Retinal pigment epithelial cell (primary cell): ENCODE measurements around the gene PPP1R9A.
A peak's percentile ranks its signal among the peaks of the same experiment; 100 is the strongest.

Experiments
- DNase-seq: peaks from one replicate; pipeline ENCODE4 v3.0.0-alpha.2; 2010; ENCODE audit warnings: low read depth
- H3K4me3 ChIP-seq: 2 replicates; pipeline ENCODE4 v1.5.1; 2011; ENCODE audit warnings: mild to moderate bottlenecking, low read length, control low read depth, moderate library complexity
- CTCF ChIP-seq: conservative IDR thresholded peaks from 2 replicates; pipeline ENCODE4 v1.5.1; 2011; ENCODE audit warnings: low read depth, low read length, control low read depth, inconsistent platforms

PPP1R9A gene

DNA sequence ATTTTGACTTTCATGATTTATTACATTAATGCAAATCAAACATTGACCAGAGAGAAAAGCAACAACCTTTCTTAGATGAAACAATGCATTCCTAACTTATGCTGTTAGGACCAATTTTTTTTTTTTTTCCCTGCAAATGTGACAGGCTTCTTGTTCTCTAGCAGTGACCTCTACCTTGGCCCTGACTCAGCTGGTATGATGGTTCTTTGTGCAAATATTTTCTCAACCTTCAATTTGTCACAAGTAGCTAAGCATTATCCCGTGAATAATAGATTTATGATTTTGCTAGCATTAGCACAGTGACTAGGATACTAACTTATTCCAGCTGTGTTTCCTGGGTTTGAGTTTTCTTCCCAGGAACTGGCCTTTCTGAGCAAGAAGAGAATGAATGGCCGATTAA lies 64.9 kb downstream of the PPP1R9A start:
- DNase-seq: peak; percentile 38
- no peak overlapping the region for H3K4me3 ChIP-seq
- no peak for TF ChIP-seq CTCF

DNA sequence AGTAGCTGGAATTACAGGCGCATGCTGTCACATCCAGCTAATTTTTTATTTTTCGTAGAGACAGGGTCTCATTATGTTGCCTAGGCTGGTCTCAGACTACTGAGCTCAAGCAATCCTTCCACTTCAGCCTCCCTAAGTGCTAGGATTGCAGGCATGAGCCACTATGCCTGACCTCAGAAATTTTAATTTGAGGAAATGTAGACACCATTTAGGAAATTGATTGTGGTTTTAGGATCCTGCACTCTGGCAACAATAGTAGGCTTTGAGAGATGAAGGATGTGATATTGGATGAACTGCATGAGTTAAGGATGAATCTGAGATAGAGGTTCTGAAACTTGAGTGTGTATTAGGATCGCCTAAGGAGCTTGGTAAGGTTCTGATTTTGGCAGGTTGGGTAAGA lies 66.5 kb downstream of the PPP1R9A start:
- H3K4me3 ChIP-seq: no peak overlapping the region
- no peak for TF ChIP-seq CTCF
- DNase-seq: no peak

- no peak for DNase-seq
- TF ChIP-seq CTCF: no peak
- H3K4me3 ChIP-seq: no peak overlapping the region
Measured at GRCh38 chr7:94974423-94974822, 67.0 kb downstream of the PPP1R9A start.

DNA sequence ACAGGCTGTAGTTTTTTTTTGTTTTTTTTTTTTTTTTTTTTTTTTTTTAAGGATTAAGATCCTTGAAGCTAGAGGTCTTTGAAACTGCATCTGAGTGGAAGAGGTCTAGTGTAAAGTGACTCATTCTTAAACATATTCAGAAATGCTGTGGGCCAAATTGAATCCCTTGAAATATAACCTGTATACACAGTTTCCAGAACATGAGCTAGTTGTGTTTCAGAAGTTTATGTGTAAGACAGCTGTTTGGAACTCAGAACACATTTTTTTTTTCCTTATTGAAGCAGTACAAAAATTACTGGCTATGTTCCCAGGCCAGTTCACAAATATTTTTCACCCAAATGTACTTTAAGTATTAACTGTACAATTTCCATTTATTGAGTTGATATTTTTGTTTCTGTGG lies 67.9 kb downstream of the PPP1R9A start:
- peak; percentile 19 for DNase-seq
- TF ChIP-seq CTCF: no peak
- H3K4me3 ChIP-seq: no peak overlapping the region

GRCh38 chr7:94980418-94981142 lies 73.2 kb downstream of the PPP1R9A start:
- H3K4me3 ChIP-seq: no peak overlapping the region
- peak; percentile 9 for DNase-seq
- TF ChIP-seq CTCF: no peak

GRCh38 chr7:94995921-94996320 lies 88.5 kb downstream of the PPP1R9A start:
- no peak overlapping the region for H3K4me3 ChIP-seq
- DNase-seq: no peak
- TF ChIP-seq CTCF: no peak

- no peak for TF ChIP-seq CTCF
- DNase-seq: no peak
- no peak overlapping the region for H3K4me3 ChIP-seq
Measured at GRCh38 chr7:94996369-94996768, 89.0 kb downstream of the PPP1R9A start.
